HG02943 (cell line): Measurements from ENCODE around the gene SSTR5.
"Not testable (repeated sequence)": the region's sequence is repeated elsewhere in the genome, so short reads cannot be mapped to it uniquely, and the experiment has no call there.

ENCODE experiments used
- ATAC-seq: cut with Tn5 transposase; IDR thresholded peaks from one replicate; pipeline ENCODE4 v1.9.1; 2021; ENCODE audit warnings: mild to moderate bottlenecking, low read depth, moderate library complexity; ENCODE audit not compliant: unreplicated experiment

Gene SSTR5

DNA sequence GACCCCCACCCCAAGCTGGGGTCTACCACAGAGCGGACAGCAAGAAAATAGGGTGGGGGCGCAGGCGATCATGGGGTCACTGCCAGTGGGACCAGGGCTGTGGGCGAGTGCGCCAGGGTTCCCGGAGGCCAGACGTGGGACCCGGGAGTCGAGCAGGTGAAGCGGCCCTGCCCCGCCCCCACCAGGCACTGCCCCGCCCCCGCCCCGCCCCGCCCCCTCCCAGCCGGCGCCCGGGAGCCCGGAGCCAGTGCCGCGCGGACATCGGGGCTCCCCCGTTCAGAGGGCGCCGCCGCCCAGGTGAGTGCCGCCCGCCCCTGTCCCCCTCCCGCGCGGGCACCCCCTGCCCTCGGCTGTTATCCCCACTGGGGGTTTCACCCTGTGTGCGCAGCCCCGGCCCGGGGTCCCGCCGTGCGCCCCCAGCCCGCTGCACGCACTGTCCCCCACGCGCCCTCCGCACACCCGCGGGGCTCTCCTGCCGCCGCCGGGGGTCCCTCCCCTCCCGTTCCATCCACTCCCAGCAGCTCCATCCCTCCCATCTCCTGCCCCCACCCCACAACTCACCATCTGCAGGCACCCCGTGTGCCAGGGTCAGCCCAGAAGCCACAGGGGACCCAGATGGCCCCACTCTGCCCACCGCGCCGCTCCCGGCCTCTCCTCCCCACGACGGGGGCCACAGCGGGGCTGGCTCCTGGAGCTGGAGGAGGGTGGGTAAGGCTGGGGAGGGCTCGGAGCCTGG, at the start of gene SSTR5:
TSS of gene SSTR5 (plus strand) at position 222 of the 736 bp plus-strand sequence. CDS start 6,122 bp downstream, outside the sequence.
- ATAC-seq = no peak

DNA sequence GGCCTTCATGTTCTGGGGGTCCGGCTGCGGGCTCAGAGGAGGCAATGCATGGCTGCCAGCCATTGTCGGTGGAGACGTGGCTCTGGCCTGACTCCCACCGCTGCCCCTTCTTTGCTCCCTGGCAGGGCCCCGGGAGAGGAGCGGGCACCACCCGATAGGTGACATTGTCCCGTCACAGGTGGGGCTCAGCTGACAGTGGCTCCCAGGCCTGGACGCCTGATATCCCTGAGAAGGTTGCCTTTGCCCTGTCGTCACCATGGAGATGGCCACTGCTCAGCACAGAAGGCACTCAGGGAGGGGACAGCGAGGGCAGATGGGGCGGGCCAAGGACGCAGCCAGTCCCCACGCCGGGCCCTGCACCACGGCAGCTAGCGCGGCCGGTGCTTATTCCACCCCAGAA, 48.4 kb upstream of the SSTR5 start:
- ATAC-seq = no peak

DNA sequence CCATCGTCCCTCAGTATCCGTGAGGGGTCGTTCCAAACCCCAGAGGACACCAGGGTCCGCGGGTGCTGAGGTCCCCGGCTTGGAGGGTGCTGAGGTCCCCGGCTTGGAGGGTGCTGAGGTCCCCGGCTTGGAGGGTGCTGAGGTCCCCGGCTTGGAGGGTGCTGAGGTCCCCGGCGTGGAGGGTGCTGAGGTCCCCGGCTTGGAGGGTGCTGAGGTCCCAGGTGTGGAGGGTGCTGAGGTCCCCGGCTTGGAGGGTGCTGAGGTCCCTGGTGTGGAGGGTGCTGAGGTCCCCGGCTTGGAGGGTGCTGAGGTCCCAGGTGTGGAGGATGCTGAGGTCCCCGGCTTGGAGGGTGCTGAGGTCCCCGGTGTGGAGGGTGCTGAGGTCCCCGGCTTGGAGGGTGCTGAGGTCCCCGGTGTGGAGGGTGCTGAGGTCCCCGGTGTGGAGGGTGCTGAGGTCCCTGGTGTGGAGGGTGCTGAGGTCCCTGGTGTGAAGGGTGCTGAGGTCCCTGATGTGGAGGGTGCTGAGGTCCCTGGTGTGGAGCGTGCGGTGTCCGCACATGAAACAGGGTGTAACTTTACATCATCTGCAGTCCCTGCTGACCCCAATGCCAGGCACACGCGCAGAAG, 47.3 kb upstream of the SSTR5 start:
- not testable (repeated sequence) for ATAC-seq

DNA sequence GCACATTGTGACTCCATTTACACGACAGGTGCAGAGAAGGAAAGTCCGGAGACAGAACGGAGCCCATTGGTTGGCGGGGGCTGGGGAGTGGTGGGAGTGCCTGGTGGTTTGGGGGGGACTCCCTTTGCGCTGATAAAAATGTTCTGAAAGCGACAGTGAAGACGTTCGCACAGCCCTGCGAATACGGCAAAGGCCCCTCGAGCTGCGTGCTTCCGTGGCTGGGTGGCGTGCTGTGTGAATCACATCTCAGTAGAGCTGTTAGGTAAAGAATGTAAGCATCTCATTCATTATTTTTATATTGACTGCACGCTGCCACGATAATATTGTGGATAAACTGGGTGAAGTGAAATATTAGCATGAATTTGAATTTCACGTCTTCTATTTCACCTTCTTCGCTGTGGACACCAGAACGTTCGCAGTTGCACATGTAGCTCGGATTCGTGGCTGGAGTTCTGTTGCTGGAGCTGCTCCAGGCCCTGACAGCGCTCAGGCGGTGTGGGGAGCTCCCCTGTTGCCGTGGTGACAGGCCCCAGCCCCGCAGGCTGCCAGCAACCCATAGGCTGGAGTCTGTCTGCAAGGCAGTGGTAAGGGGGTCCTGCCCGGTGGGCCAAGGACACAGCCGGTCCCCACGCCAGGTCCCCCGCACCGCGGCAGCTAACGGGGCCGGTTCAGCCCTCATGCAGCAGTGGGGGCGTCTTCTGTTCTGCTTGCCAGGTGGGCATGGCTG, 46.3 kb upstream of the SSTR5 start:
- ATAC-seq = no peak

DNA sequence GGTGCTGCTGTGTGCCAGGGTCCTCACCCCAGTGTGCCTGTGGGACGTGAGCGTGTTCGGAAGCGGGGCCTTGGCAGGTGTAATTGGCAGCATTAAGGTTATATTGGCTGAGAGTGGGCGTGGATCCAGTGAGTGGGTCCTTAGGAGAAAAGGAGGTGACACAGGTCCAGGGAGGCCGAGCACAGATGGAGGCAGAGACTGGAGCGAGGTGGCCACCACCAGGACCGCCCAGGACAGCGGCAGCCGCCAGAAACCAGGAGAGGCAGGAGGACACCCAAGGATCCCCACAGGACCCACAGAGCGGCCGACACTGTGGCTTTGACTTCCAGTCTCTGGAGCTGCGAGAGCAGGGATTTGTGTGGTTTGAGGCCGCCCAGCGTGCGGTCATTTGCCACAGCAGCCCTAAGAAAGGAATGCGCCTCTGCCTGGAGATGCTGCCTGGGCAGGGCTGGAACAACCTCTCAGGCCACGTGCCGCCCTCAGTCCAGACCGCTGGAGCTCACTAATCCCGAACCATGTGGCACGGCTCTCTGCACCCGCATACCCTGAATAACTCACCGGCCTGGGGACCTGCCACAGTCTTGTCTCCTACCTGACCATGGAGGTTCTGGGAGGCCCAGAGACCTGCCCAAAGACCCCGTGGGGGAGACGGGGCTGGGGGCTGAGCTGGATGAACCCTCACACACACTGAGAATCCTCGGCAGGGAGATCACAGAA, 45.6 kb upstream of the SSTR5 start:
- ATAC-seq = no peak

DNA sequence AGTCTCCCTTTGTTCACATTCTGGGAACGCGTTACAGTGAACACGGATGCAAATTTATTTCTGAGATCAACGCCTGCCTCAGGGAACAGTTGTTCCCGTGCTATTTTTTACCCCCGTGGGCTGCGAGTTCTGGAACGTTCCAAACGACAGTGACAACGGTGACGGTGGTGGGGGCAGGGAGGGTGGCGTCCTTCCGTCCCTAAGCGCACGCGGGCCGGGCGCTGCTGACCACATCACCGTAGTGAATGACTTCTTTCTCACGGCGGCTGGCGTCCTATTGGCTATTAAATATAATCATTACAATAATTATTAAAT, 45.1 kb upstream of the SSTR5 start:
- no peak for ATAC-seq

DNA sequence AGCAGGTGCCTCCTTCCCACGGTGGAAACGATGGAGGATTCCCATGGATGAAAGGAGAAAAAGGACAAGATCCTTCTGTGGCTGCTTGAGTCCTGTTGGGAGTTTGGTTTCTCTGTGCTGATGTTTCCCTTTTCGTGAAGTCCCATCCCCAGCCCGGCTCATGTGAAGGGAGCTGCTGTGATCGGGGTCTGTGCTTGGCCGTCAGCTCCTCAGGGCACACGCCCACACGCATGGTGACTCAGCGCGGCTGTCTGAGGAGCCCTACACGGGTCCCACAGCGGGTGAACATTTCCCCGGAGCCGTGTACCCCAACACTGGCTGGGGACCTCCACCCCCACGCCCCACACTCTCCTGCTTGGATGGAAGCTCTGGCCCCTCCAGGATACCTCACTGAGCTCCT, 44.5 kb upstream of the SSTR5 start:
- no peak for ATAC-seq

DNA sequence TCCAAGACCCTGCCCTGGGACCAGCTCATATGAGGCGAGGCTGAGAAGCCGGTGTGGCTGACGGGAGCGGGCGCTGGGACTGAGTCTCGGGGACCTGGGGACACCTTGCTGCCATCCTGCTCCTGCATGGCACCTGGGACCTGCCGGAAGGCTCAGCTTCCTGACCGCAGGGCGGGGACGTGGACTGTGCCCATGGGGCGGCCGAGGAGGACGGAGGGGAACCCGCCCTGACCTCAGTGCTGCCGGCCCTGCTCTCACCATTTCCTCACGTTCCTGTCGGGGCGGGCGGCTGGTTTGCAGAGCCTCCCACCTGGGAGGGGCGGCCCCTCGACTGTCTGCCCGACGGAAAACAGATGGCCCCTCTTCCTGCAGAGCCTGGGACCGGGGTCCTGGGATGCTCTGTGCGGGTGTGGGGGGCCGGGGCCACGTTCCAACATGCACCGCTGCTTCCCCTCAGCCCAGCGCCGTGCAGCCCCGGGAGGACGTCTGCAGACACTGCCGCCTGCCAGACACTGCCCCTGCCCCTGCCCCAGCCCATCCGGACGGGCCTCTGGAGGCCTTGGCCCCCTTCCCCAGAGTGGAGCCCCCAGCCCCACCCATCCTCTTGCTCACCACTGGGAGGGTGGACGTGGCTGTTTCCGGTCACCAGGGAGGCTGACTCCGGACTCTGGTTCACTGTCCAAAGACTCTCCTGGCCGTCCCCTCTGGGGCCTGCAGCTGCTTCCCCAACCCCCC, 43.9 kb upstream of the SSTR5 start:
- no peak for ATAC-seq

DNA sequence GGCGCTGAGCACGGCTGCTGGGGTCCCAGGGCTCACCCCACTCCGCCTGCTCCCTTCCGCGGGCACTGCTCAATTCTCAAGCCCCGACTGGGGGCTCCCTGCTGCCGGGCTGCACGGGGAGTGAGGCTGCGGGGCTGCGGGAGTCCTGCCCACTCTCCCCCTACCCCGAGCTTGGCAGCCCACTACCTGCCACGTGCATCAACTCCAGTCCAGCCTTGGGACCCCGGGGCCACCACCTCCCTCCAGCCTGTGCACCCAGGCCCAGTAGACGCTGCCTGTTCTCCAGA, 43.3 kb upstream of the SSTR5 start:
- ATAC-seq = no peak

DNA sequence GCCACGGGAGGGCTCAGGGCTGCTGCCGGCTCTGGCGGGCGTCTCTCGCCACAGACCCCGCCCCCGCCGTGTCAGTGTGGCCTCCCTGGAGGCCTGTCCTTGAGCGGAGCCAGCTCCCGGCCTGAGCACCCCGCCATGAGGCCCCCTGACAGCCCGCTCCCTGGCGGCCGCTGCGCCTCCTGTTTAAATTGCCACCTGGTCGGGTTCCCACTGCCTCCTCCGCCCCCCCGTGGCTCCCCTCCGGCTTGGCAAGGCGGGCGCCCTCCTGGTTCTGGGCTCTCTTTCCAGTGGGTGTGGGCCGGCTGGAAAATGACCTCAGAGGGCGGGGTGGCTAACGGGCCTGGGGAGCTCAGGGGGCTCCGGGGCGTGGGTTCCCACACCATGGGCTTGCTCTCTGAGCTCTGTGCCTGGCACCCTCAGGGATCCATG, 42.1 kb upstream of the SSTR5 start:
- no peak for ATAC-seq

DNA sequence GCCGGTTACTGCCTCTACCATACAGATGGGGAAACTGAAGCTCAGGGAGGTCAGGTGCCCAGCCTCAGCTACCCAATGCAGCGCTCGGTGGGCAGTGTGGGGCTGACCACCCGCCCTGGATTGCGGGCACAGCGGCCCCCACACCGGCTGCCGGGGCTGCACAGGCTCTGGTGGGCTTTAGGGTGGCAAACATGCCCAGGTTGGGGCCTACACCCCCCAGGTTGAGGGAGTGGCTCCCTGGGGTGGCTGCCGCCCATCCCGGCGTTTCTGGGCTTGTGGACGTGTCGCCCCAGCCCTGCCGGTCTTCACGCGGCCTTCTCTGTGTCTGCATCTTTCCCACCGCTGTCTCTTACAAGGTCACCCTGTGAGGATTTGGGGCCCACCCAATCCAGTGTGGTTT, 40.9 kb upstream of the SSTR5 start:
- ATAC-seq = no peak

DNA sequence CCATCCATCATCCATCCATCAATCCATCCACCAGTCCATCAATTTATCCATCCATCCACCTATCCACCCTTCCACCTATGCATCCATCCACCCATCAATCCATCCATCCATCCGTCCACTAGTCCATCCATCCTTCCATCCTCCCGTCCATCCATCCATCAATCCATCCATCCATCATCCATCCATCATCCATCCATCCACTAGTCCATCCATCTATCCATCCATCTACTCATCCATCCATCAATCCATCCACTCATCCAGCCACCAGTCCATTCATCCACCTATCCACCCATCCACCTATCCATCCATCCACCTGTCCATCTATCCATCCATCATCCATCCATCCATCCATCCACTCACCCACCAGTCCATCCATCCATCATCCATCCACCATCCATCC, 39.9 kb upstream of the SSTR5 start:
- ATAC-seq = no peak

DNA sequence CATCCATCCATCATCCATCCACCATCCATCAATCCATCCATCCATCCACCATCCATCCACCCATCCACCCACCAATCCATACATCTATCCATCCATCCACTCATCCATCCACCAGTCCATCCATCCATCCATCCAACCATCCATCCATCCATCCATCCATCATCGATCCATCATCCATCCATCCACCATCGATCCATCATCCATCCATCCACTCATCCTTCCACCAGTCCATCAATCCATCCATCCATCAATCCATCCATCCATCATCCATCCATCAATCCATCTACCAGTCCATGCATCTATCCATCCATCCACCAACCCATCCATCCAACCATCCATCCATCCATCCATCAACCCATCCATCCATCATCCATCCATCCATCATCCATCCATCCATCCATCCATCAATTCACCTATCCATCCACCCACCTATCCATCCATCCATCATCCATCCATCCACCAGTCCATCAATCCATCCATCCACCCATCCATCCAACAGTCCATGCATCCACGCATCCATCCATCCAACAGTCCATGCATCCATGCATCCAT, 39.3 kb upstream of the SSTR5 start:
- no peak for ATAC-seq

DNA sequence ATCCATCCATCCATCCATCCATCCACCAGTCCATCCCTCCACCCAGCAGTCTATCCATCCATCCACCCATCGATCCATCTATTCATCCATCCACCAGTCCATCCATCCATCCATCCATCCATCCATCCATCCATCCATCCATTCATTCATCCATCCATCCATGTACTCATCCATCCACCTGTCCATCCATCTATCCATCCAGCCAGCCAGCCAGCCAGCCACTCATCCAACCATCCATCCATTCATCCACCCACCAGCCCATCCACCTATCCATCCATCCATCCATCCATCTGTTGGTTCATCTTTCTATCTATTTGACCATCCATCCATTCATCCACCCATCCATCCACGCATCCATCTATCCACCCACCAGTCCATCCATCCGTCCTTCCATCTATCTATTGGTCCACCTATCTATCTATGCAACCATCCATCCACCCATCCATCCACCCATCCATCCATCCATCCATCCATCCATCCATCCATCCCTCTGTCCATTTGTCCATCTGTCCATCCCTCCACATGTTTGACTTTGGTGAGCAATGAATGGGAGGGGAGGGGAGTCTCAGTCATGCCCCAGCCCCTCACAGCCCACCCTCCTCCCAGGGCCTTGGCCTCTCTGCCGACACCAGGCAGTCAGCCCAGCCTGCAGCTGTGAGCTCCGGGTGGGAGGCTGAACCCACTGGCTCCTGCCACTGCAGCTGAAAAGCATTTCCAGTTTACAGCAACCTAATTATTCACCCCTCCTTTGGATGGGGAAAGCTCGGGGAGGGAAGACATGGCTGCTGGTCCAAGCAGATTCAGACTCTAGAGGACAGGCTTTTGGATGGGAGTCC, 38.1 kb upstream of the SSTR5 start:
- ATAC-seq = no peak

DNA sequence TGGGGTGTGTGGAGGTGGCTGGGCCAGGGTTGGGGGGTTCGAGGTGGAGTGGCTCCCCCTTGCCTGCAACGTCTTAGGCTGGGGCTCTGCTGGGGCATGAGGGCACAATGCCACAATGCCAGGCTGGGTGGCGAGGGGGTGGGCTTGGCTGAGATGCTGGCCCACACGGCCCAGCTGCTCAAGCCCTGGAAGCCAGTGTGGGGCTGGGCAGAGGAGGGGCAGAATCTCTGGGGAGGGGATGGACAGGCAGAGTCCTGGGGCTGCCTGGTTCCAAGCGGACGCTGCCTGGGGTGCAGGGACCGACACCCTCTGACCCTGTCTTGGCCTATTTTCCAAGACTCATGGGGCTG, 37.5 kb upstream of the SSTR5 start:
- ATAC-seq = no peak

DNA sequence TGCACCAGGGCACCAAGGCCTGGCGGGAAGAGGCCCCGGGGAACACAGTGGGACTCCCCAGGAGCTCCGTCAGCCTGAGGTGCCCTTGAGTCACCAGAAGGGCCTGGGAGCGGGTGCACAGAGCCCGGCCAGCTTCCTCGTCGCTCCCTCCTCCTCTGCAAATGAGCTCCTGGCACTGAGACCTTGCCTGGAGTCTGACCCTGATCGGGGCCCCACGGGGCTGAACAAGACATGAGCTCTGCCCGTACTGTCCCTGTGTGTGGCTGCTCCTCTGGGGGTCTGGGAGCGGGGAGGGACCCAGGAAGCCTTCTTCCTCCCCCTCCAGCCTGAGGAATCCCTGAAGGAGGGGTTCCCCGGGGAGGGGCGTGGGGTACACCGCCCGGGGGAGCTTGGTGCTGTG, 36.4 kb upstream of the SSTR5 start:
- no peak for ATAC-seq

DNA sequence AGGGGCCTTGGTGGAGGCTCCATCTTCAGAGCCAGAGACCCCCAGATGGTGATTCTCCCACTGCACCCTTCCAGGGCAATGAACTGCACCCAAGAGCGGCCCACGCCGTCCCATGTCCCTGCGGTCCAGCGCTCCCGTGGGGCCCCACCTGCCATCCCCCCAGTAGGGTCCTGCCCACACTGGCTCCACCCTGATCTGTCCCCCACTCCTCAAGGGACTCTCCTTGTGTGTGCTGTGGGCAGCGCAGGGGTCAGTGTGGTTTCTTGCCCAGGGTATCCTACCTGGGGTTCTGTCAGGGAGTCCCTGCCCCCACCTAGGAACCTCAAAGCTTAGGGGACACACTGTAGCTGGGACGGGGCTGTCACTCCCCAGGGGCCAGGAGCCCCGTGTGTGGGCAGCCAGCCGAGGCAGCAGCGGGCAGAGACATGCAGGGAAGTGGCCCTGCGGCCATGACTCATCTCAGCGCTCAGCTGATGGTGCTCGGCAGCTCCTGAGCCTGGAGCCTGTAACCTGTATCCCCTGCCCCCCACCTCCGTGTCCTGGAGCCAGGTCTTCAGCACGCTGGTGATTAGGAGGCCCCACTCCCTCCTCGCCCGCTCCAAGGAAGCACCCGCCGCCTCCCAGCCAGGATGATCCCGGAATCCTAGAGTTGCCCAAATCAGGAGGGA, 35.7 kb upstream of the SSTR5 start:
- no peak for ATAC-seq

DNA sequence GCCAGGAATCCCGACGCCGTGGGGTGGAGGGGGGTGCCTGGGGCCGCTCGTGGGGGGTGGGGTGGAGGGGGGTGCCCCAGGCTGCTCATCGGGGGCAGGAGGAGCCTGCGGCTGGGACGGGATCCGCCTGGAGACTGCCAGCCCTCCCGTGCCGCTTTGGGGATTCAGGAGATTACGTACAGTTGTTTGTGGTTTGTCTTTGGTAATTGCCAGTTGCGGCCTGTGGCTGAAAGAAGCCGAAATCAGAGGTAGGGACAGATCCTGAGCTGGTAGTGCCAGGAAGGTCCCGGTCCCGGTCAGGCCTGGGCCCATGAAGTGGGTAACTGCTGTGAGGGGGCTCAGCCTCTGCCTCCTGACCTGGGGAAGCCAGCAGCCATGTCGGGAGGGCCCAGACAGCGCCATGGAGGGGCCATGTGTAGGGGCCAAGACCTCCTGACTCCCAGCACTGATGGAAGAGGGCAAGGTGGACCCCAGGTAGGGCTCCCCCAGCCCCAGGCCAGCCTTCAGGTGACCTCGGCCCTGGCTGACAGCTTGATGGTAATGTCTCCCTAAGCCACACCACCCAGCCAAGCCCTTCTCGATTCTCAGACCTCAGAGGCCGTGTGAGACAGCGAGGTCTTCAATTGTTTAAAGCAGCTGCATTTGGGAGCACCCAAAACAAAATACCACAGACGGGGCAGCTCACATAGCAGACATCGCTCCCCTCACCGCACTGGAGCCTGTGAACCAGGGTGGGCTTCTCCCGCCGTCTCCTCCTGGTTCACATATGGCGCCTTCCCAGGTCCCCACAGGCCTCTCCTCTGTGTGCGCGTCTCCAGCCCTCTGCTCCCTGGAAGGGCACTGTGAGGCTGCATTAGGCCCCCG, 34.9 kb upstream of the SSTR5 start:
- ATAC-seq = no peak
